Esophagus muscularis mucosa (tissue), 4 donors: ENCODE measurements around the gene ALG3.

Experiments
- CTCF ChIP-seq, 3 experiments: fragments of 200-600 bp in 2 of 3; fragments of 450-650 bp in 1 of 3; sonication (generic) in 2 of 3; IDR thresholded peaks; one replicate each; pipeline ENCODE4 v1.5.1; 2017 to 2019; ENCODE audit warnings: antibody characterized with exemption in 3 of 3, mild to moderate bottlenecking in 2 of 3, moderate library complexity in 1 of 3
- EP300 ChIP-seq: sonication (generic); formaldehyde crosslinking; IDR thresholded peaks from one replicate; pipeline ENCODE4 v1.6.1; 2017; ENCODE audit warnings: antibody characterized with exemption
- POLR2A ChIP-seq: fragments of 450-650 bp; IDR thresholded peaks from one replicate; pipeline ENCODE4 v1.6.1; 2017; ENCODE audit warnings: antibody characterized with exemption, moderate library complexity, mild to moderate bottlenecking, low read depth
- POLR2AphosphoS5 ChIP-seq, 2 donors: sonication (generic); formaldehyde crosslinking; IDR thresholded peaks; one replicate each; pipeline ENCODE4 v1.6.1; 2017; ENCODE audit warnings: antibody characterized with exemption in 2 of 2

- TF ChIP-seq CTCF (IDR thresholded peaks at IDR 0.05), result no peak
- no peak for TF ChIP-seq POLR2AphosphoS5 (IDR thresholded peaks at IDR 0.05)
- TF ChIP-seq POLR2A, result no peak
- TF ChIP-seq EP300, result no peak
Measured at GRCh38 chr3:184203526-184203925, 45.2 kb downstream of the ALG3 start.
